Memory B cell (primary cell): ENCODE results near the gene CBFA2T2.

Source experiments
- ATAC-seq: fragments of 150-1000 bp; cut with Tn5 transposase; 2 replicates; pipeline ENCODE4 v1.10.0; 2021; ENCODE audit warnings: low read depth, mild to moderate bottlenecking, moderate library complexity
- DNase-seq, 2 donors: peaks; one replicate each; pipeline ENCODE4 v3.0.0; 2022; ENCODE audit warnings: low spot score in 2 of 2
- H3K27ac Mint-ChIP-seq: one replicate; pipeline ENCODE4 v1.8.0; 2022; ENCODE audit warnings: mild to moderate bottlenecking, moderate library complexity, mixed read lengths
- H3K27me3 Mint-ChIP-seq: one replicate; pipeline ENCODE4 v1.8.0; 2022; ENCODE audit warnings: mixed read lengths
- H3K36me3 Mint-ChIP-seq: one replicate; pipeline ENCODE4 v1.8.0; 2022; ENCODE audit warnings: mild to moderate bottlenecking, mixed read lengths
- H3K4me1 Mint-ChIP-seq: one replicate; pipeline ENCODE4 v1.8.0; 2022; ENCODE audit warnings: mixed read lengths
- H3K4me3 Mint-ChIP-seq: one replicate; pipeline ENCODE4 v1.8.0; 2022; ENCODE audit warnings: mild to moderate bottlenecking, moderate library complexity, mixed read lengths
- H3K9me3 Mint-ChIP-seq: one replicate; pipeline ENCODE4 v1.8.0; 2022; ENCODE audit warnings: mixed read lengths

CBFA2T2 gene

DNA sequence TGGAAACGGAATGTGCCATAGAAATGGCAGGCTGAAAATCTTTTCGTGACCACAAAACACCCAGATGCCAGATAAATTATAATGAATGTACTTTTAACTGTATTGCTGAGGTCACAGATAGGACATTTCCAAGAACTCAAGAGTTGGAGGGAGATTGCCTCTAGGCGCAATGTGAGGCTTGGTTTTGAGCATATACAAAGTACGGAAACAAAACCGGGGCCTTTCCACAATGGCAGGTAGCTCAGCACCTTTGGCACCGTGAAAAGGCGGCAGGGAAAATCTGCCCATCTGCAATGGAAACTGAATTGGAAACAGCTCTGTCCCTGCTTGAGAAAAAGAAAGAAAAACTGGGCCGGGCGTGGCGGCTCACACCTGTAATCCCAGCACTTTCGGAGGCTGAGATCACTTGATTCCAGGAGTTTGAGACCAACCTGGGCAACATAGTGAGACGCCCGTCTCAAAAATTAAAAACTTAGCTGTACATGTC, 161.7 kb downstream of the CBFA2T2 start:
- H3K36me3 Mint-ChIP-seq = no peaks in the 10 kb centered on the region
- ATAC-seq (no peak), DNase-seq (no peak)
- no peaks in the 10 kb centered on the region for H3K27me3 Mint-ChIP-seq
- H3K27ac Mint-ChIP-seq = no peak overlapping the region
- no peak overlapping the region for H3K4me3 Mint-ChIP-seq
- H3K9me3 Mint-ChIP-seq = no peaks in the 10 kb centered on the region
- peaks cover 18% of the 10 kb centered on the region for H3K4me1 Mint-ChIP-seq

DNA sequence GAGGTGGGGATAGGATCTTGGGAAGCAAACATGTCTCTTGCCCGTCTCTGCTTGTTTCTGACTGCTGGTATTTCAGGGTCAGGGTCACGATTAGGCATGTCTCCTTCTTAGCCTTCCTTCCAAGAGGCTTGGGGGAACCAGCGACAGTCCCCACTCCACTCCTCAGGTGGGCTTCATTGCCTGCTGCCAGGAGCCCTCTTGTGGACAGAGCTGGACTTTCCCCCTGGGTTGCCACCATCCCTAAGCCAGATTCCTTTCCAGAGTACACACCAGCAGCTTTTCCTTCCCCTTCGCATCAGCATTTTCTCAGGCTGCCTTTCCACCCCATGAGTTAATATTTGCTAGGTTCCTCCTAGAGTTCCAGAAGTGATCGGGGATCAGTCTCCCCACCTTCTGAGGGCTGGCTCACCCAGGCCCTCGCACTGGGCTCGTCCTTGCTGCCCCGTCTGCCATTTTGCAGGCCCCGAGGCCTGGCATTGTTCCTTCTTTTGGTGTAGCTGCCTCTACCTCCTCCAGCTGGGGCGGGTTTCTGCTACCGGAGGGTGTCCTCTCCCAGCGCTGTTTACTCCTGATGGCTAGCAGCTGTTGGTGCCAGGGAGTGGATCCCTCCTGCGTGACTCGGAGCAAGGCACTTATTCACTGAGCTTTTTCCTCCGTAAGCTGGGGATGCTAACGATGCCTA, 163.5 kb downstream of the CBFA2T2 start:
- Mint-ChIP-seq H3K27me3 (no peaks in the 10 kb centered on the region), H3K4me1 (peaks cover 9% of the 10 kb centered on the region), H3K4me3 (no peak overlapping the region), H3K9me3 (no peaks in the 10 kb centered on the region), H3K27ac (no peak overlapping the region), H3K36me3 (no peaks in the 10 kb centered on the region)
- peak; percentile 78 for ATAC-seq
- peak; percentile 53 to 58 for DNase-seq

DNA sequence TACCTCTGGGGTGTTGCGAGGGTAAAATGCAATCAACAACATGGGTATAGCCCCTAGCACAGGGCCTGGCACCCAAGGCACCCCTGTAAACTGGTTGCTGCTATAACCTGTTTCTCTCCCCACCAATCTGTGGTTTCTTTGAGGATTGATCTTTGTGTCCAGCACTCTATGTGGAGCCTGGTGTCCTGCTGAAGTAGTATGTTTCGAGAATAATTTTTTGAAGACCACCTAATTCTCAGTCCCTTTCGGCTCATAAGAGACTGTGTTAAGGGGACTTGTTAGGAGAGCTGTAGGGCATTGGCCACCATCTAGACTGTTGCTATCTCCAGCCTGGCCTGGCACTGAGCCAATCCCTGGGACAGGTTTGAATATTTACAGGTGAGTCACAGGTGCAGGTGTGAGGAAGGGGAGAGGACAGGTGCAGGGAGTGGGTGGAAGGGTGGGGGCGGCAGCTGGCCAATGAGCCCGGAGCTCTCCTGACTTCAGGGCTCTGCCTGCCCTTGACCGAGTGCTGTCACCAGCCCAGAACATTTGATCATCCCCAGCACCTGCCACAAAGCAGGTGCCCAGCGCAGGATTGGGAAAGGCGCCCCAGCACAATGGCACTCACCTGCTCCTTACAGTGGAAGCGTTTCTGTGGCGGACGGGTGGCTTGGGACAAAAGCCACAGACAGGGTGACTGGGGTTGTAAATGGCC, 164.2 kb downstream of the CBFA2T2 start:
- no peak overlapping the region for H3K27ac Mint-ChIP-seq
- no peak for ATAC-seq
- no peaks in the 10 kb centered on the region for H3K9me3 Mint-ChIP-seq
- H3K36me3 Mint-ChIP-seq = peaks cover under 1% of the 10 kb centered on the region
- no peak overlapping the region for H3K4me3 Mint-ChIP-seq
- peaks cover 9% of the 10 kb centered on the region for H3K4me1 Mint-ChIP-seq
- no peaks in the 10 kb centered on the region for H3K27me3 Mint-ChIP-seq
- no peak for DNase-seq

DNA sequence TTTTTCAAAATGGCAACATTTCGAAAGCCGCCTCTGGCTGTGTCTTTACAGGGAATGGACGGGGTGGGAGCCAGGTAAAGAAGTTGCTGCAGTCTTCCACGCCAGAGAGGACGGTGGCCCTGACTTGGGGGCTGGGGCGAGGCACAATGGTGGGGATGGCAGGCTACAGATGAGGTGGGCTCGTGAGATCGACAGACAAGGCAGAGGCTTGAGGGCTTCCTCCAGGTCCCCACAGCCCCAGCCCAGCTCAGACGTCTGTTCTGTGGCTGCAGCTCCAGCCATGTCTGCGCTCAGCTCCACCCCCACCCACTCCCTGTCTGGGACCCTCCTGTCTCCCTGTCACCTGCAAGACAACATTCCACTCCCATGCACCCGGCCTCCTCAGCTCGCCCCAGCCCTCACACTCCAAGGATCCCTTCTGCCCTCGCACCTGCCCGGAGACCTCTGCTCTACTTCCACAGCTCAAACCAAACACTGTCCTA, 164.8 kb downstream of the CBFA2T2 start:
- ATAC-seq (no peak), DNase-seq (no peak)
- Mint-ChIP-seq H3K4me3 (no peak overlapping the region), H3K4me1 (peaks cover 9% of the 10 kb centered on the region), H3K9me3 (no peaks in the 10 kb centered on the region), H3K27ac (no peak overlapping the region), H3K36me3 (peaks cover 2% of the 10 kb centered on the region), H3K27me3 (no peaks in the 10 kb centered on the region)

DNA sequence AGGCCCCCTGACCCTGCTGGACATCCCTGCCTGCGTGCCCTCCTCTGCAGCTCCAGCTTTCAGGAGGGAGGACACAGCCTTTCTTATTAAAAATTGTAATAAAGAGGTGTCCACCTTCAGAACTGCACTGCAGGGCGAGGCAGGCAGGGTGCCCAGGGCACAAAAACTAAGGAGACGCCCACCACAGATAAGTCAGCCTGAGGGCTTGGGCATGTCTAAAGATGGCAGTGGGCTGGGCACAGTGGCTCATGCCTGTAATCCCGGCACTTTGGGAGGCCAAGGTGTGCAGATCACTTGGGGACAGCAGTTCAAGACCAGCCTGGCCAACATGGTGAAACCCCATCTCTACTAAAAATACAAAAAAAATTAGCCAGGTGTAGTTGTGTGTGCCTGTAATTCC, 165.3 kb downstream of the CBFA2T2 start:
- Mint-ChIP-seq H3K27me3 (no peaks in the 10 kb centered on the region), H3K27ac (no peak overlapping the region), H3K9me3 (no peaks in the 10 kb centered on the region), H3K4me1 (peaks cover 9% of the 10 kb centered on the region), H3K4me3 (no peak overlapping the region), H3K36me3 (peaks cover 2% of the 10 kb centered on the region)
- ATAC-seq = no peak
- DNase-seq = no peak

DNA sequence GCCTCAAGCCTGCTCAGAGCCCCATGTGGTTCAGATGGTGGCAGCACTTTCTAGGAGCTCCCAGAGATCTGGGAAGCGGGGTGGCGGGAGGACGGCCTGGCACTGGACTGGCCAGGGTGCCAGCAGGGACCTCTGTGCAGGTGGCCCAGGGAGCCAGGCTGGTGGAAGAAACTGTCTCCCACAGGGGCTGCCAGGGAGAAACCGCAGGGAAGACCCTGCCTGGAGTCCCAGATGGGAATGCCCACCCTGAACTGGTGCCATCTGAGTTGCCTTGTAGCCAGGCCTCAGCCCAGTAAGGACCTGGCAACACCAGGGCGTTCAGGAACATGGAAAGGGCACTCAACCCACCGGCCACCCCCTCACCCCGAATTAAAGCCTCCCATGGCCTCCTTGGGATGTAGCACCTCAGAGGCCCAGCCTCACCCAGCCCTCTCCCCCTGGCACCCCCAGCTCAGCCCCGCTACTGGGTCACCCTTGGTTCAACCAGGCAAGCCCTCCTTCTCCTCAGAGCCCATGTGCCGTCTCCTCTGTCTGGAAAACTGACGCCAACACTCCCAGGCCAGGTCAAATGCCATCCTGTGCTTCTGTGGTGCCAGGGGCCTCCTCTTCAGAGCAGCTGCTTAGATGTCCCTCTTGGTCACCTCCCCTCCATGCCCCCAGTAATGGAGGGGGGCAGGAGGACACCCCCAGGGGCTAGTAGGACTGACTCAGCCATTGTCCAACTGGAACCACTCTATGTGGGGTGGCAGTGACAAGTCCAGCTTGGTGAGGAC, 166.3 kb downstream of the CBFA2T2 start:
- ATAC-seq = no peak
- H3K4me3 Mint-ChIP-seq = no peak overlapping the region
- H3K4me1 Mint-ChIP-seq = peaks cover 9% of the 10 kb centered on the region
- no peak for DNase-seq
- no peak overlapping the region for H3K27ac Mint-ChIP-seq
- H3K36me3 Mint-ChIP-seq = peaks cover 2% of the 10 kb centered on the region
- no peaks in the 10 kb centered on the region for H3K9me3 Mint-ChIP-seq
- no peaks in the 10 kb centered on the region for H3K27me3 Mint-ChIP-seq

DNA sequence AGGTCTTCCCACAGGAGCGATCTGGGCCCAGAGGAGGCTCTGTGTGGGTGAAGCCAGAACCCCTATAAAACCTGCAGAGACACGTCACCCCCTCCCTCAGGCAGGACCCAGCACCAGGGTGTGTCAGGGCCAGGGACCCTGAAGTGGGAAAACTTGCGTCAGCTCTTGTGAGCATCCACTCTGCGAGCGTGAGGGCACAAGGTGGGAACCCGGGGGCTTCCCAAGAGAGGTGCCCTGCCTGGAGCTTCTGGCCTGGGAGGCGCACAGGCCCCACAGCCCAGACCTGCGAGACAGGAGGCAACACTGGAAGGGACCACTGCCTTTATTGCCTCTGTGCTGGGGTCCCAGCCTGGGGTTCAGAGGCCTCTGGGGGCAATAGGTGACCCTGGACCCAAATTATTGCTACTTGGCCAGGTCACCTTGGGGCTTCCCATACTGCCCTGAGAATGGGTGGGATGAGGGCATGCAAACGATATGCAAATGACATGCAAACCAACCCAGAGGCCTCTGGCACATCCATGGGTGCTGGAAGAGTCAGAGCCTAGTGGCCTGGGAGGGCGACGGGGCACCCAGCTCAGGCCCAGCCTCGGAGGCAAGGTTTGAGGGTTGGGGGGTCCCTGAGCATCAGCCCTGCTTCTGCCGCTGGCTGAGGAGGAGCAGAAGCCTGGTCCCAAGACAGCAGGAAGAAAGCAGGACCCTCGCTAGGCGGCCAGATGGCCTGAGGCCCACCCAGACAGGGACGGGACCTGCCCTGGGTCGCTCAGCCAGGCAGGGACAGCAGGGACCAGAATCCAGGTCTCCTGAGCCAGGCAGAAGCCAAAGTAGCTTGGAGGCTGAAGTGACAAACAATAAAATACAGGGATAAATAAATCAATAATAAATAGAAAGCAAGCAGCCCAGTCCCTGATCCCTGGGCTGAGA, 167.1 kb downstream of the CBFA2T2 start:
- no peaks in the 10 kb centered on the region for H3K9me3 Mint-ChIP-seq
- H3K4me1 Mint-ChIP-seq = peaks cover 9% of the 10 kb centered on the region
- no peak overlapping the region for H3K4me3 Mint-ChIP-seq
- peaks cover 2% of the 10 kb centered on the region for H3K36me3 Mint-ChIP-seq
- DNase-seq = no peak
- no peak overlapping the region for H3K27ac Mint-ChIP-seq
- no peaks in the 10 kb centered on the region for H3K27me3 Mint-ChIP-seq
- ATAC-seq = no peak

DNA sequence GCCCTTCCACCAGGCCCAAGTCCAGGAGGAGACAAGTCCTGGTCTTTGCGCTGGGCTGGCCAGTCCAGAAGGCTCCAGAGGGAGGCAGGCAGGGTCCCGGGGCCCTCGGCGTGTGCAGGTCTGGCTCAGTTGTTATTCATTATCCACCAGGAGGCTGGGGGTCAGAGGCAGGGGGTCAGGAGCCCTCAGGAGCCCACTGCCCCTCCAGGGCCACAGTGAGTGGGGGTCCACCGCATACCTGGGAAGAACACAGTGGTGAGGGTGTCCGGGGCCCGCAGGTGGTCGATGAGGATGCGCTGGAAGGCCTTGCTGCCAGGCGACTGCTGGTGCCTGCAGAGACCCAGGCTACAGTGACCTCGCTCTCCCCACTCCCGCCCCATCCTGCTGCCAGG, 167.8 kb downstream of the CBFA2T2 start:
- Mint-ChIP-seq H3K27me3 (no peaks in the 10 kb centered on the region), H3K27ac (no peak overlapping the region), H3K36me3 (peaks cover 2% of the 10 kb centered on the region), H3K4me3 (no peak overlapping the region), H3K9me3 (no peaks in the 10 kb centered on the region), H3K4me1 (peaks cover 10% of the 10 kb centered on the region)
- ATAC-seq (no peak), DNase-seq (no peak)

DNA sequence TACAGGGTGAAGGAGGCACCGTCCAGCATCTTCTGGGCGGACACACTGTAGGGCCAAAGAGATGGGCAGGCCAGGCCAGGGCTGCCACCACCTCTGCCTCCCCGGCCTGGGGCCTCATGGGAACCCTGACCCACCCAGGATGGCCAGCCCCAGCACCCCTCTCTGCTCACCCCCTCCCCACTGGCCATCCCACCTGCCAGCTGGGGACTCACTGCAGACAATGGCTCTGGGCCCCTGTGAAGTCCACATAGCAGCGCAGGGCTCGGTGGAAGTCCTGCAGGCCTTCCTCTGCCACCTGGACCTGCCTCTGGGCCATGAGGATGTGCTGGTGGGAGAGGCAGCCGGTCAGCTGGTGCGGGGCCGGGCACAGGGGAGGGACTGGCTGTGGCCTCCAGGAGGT, 168.6 kb downstream of the CBFA2T2 start:
- no peak overlapping the region for H3K27ac Mint-ChIP-seq

DNA sequence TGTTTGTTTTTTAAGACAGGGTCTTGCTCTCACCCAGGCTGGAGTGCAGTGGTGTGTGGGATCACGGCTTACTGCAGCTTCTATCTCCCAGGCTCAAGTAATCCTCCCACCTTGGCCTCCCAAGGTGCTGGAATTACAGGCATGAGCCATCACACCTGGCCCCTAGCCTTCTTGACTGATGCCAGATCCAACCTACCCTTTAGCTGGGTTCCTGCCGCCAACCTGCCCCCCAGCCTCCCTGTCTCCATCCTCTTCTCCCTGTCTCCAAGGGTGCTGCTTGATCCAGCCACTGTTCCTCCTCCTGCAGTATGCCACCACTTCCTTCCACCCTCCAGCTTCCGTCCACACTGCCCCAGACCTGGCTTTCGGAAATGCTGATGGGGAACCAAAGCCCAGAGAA, 169.0 kb downstream of the CBFA2T2 start:
- Mint-ChIP-seq H3K36me3 (peaks cover 2% of the 10 kb centered on the region), H3K9me3 (no peaks in the 10 kb centered on the region), H3K27ac (no peak overlapping the region), H3K4me1 (peaks cover 7% of the 10 kb centered on the region), H3K4me3 (no peak overlapping the region), H3K27me3 (no peaks in the 10 kb centered on the region)
- DNase-seq (no peak), ATAC-seq (no peak)

More for the DNA sequence above, 168.6 kb downstream of the CBFA2T2 start:
- no peak for DNase-seq
- Mint-ChIP-seq H3K27me3 (no peaks in the 10 kb centered on the region), H3K4me1 (peaks cover 10% of the 10 kb centered on the region), H3K9me3 (no peaks in the 10 kb centered on the region), H3K4me3 (no peak overlapping the region), H3K36me3 (peaks cover 2% of the 10 kb centered on the region)
- ATAC-seq = no peak

DNA sequence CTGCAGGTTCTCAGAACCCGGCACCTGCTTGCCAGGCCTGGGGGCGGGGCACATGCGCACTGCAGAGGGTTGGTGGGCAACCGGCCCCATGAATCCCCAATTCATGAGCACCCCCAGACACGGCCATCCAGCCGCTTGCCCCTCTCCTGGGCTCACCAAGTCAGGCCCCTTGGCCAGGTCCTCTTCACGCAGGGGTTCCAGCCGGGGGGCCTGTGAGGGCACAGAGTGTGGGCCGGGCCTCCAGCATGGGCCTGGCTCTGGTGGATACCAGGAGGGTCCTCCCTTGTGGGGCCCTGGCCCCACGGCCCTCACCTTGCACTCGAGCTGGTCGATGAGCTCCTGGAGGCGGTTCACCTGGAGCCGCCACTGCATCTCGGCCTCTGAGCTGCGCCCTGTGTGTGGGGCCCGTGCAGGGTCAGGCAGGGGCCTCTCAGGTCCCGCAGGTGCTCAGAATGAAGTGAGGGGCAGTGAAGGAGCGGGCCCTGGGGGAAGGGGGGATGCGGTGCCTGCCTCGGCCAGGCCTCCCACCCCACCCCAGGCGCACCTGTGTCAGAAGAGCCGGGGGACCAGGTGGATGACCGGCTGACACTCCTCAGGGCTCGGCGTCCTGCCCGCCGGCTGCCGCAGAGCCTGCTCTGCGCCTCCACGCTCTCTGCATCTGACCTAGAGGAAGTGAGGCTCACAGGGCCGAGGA, 169.6 kb downstream of the CBFA2T2 start:
- peaks cover 8% of the 10 kb centered on the region for H3K4me1 Mint-ChIP-seq
- DNase-seq (no peak), ATAC-seq (no peak)
- no peaks in the 10 kb centered on the region for H3K9me3 Mint-ChIP-seq
- peaks cover 2% of the 10 kb centered on the region for H3K36me3 Mint-ChIP-seq
- H3K27me3 Mint-ChIP-seq = no peaks in the 10 kb centered on the region
- no peak overlapping the region for H3K4me3 Mint-ChIP-seq
- no peak overlapping the region for H3K27ac Mint-ChIP-seq

DNA sequence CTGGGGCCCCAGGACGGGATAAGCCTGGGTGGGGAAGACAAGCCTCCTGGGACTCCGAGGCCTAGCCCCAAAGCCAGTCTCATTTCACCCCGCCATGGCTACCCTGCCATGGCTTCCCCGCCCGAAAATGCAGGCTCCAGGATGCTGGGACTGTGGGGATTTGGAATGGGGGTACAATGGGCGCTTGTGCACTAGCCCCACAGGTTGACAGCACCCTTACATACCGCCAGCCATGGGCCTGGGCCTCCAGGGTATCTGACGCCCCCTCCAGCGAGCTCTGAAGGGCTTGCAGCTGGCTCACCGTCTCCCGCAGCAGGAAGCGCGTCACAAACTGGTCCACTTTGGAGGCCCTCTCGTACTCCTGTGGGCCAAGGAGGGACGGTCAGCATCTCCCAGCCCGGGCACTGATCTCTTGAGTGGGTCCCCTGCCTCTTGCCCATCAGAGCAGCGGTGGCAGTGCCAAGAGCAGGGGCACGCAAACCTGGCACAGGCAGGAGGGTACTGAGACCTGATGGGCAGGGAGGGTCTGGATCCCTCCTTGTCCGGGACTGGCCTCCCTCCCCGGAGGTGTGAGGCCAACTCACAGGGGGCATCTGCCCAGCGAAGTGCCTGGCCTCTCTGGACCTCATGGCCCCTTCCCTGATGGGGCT, 170.3 kb downstream of the CBFA2T2 start:
- no peak for ATAC-seq
- no peak overlapping the region for H3K27ac Mint-ChIP-seq
- no peaks in the 10 kb centered on the region for H3K9me3 Mint-ChIP-seq
- H3K27me3 Mint-ChIP-seq = no peaks in the 10 kb centered on the region
- H3K4me1 Mint-ChIP-seq = peaks cover 14% of the 10 kb centered on the region
- peaks cover 2% of the 10 kb centered on the region for H3K36me3 Mint-ChIP-seq
- no peak overlapping the region for H3K4me3 Mint-ChIP-seq
- no peak for DNase-seq

DNA sequence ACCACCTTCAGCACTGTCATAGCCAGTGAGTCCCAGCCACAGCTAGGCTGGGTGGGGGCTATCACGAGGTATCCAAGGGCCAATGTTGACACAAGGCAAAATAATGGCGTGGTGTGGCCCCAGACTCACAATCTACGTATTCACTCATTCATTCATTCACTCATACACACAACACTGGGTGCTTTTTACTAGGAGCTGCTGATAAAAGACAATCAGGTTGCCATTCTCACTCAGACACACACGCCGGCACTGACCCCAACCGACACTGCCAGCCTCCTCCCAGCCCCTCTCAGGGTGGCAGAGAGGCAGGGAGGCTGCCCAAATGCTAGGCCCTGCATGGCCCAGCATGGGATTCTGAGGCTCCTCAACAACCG, 170.8 kb downstream of the CBFA2T2 start:
- Mint-ChIP-seq H3K27ac (no peak overlapping the region), H3K36me3 (peaks cover 2% of the 10 kb centered on the region), H3K9me3 (no peaks in the 10 kb centered on the region), H3K4me1 (peaks cover 17% of the 10 kb centered on the region), H3K27me3 (no peaks in the 10 kb centered on the region), H3K4me3 (no peak overlapping the region)
- ATAC-seq = no peak
- no peak for DNase-seq
